Fibroblast of gingiva (primary cell): ENCODE measurements around the gene PIGT.

Experiments used
- DNase-seq: peaks from one replicate; pipeline ENCODE4 v3.0.0-alpha.2; 2011; ENCODE audit warnings: low read depth

Gene PIGT

DNA sequence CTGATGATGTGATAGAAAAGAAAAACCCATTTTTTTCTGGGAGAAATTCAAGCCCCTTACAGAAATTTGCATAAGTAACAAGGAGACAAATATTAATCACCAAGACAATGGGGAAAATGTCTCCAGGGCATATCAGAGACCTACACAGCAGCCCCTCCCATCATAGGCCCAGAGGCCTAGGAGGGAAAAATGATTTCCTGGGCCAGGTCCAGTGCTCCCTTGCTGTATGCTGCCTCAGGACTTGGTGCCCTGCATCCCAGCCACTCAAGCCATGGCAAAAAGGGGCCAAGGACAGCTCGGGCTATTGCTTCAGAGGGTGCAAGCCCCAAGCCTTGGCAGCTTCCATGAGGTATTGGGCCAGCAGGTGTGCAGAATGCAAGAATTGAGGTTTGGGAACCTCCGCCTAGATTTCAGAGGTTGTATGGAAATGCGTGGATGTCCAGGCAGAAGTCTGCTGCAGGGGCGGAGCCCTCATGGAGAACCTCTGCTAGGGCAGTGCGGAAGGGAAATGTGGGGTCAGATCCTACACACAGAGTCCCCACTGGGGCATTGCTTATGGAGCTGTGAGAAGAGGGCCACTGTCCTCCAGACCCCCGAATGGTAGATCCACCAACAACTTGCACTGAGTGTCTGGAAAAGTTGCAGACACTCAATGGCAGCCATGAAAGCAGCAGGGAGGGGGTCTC lies 15.5 kb upstream of the PIGT start:
- DNase-seq: no peak

DNA sequence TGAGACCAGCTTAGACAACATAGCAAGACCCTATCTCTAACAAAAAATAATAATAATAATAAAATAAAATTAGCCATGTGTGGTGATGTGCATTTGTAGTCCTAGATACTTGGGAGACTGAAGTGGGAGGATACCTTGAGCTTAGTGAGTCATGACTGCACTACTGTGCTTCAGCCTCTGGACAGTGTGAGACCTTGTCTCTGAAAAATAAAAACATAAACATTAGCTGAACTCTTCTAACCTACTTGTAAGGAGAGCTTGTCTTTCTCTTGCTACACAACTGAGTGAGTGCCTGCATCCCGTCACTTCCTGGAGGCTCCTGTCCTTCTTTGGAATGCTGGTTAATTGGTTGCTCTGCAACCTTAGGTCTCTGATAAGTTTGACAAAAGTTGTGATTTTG lies 13.0 kb upstream of the PIGT start:
- DNase-seq: no peak

DNA sequence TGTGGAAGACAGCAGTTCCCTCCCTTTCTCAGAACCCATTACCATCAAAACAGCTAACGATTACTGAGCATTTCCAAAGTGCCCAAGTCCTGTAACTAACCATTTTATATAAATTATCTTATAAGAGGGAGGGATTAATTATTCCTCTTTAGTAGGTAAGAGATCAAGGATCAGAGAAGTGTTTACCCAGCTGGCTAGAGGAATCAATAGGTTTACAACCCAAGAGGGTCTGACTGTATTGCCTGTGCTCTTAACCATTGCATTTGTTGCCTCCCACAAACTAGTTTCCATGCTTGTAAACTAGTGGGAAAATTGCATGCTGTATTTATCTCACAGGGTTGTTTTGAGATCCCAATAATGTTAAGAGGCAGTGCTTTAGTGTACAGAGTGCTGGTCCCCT lies 11.5 kb upstream of the PIGT start:
- no peak for DNase-seq

DNA sequence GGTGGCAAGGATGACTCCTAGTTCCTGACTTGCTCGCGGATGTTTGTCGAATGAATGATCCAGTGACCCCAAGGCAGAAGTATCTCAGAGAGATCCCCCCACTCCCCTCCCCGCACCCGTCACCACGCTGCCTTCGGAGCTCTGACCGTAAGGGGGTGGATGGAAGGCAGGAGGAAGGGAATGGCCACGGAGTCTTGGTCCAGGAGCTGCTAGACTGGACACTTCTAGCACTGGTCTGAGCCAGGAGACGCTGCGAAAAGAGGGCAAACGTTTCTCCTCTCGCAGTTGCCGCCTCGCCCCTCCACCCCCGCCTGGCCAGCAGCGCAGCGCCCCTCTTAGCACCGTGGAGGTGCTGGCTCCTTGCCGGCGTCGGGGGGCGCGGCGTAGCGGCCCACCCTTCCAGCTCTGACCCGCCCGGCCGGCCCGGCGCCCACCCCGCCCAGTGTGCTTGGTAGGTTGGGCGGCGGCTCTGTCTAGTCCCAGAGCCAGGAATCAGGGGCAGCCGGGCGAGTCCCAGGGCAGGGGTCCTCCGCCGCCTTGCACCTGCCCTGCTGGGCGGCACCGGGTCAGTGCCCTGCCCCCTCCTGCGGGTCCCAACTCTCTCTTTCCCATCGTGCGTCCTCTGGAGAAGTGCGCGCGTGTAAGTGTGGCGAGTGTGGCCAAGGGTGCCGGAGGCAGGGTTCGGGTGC lies 10.2 kb upstream of the PIGT start:
- no peak for DNase-seq

DNA sequence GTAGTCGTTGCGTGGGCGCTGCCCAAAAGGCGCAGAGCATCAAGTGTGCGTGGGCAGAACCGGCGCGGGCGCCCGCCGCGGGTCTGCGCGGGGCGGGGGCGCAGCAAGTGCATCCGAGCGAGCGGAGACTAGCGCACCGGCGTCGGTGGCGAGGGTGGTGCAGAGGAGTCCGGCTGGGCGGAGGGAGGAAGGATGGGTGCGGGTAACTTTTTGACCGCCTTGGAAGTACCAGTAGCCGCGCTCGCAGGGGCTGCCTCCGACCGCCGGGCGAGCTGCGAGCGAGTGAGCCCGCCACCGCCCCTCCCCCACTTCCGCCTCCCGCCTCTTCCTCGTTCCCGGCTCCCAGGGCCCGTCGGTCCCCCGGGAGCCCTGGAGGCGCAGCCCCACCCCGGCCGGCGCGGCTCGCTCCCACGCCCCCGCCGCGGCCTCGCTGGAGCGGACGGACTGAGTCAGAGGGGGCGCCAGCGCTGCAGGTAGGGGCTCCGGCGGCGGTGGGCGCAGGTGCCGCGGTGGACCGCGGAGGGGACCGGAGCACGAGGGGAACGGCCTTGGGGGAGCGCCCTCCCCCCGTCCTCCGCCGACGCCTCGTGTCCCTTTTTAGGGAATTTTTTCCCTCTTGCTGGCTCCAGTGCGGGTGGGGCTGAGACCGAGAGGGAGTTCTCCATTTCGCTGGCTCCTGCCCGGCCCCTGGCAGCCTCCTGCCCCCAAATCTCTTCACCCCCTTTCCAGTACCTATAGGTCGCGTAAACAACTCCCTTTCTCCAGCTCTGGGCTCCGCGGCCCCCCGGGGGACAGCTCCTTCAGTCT lies 9.5 kb upstream of the PIGT start:
- DNase-seq: peak; percentile 27

GRCh38 chr20:45407067-45407745 lies 8.7 kb upstream of the PIGT start:
- peak; percentile 25 for DNase-seq

GRCh38 chr20:45407783-45408645 lies 7.9 kb upstream of the PIGT start, which contains the start of gene DBNDD2:
TSS of gene DBNDD2 (plus strand) at chr20:45408289. CDS start at chr20:45408468, 179 bp downstream.
- no peak for DNase-seq

- DNase-seq: no peak
Measured at GRCh38 chr20:45408646-45409213, 7.2 kb upstream of the PIGT start.

DNA sequence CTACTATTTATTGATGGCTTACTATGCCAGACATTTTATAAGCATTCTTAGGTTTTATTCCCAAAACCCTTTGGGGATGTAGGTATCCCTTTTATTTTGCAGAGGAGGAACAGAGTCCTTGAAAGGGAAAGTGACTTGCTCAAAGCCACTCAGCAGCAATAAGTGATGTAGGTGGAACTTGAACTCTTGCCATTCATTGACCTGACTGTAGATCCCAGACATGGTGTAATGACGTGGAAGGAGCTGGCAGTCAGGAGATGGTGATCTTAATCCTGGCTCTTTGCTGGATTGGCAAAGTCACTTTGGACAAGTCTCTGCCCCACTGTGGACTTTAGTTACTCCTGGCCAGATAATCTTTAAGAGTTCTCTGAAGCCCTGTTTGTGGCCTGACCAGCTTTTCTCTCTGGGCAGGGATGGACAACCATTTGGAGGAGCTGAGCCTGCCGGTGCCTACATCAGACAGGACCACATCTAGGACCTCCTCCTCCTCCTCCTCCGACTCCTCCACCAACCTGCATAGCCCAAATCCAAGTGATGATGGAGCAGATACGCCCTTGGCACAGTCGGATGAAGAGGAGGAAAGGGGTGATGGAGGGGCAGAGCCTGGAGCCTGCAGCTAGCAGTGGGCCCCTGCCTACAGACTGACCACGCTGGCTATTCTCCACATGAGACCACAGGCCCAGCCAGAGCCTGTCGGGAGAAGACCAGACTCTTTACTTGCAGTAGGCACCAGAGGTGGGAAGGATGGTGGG lies 6.2 kb upstream of the PIGT start:
- no peak for DNase-seq

DNA sequence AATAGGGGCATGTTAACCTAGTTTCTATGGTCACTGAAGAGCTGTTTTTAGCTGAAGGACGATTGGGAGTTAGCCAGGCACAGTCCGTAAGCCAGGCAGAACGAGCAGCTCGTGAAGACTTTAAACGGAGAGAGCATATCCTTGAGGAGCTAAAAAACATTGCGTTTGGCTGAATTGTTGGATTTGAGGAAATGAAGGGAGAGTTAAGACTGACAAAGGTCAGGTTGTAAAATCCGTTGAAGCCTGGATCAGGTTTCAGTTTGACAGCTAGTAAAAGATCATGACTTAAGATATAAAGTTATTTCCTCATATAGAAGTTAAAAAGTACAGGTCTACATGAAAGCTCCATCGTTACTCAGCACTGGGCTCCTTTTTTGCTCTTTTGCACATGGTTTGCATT lies 5.1 kb upstream of the PIGT start:
- no peak for DNase-seq

DNA sequence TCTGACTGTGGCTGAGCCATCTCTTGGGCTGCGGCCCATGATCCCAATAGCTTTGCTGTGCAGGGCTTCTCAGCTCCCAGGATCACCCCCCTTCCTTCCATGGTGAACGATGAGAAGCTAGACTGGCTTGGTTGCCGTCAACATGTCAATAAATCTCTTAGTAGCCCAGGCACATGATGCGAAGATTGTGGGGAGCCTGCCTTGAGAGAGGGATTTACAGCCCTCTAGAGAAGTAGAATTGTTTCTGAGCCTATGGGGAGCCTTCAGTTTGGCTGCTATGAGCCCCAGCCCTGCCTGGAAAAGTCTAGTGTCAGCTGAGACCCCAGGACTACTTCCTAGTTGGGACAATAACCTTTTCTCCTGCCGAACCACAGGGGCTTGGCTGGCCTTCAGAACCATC lies 3.3 kb upstream of the PIGT start:
- DNase-seq: no peak

- DNase-seq: no peak
Measured at GRCh38 chr20:45413479-45413878, 2.5 kb upstream of the PIGT start.

DNA sequence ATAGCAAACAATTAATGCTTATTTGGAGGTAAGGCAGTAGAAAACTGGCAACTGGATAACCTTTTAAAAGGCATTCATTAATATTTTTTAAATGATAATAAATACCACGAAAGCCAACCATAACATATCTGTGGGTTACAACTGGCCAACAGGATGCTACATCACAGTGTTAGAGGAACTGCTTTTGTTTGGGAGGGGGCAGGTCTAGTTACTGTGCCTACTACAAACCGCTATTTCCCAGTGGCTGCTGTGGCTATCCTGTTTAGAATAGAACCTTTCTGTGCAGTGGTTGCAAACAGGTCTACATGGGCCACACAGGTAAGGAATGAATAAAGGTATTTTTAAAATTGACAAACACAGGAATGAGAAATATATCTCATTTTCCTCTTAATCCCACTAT lies 976 bp downstream of the PIGT start:
- no peak for DNase-seq

DNA sequence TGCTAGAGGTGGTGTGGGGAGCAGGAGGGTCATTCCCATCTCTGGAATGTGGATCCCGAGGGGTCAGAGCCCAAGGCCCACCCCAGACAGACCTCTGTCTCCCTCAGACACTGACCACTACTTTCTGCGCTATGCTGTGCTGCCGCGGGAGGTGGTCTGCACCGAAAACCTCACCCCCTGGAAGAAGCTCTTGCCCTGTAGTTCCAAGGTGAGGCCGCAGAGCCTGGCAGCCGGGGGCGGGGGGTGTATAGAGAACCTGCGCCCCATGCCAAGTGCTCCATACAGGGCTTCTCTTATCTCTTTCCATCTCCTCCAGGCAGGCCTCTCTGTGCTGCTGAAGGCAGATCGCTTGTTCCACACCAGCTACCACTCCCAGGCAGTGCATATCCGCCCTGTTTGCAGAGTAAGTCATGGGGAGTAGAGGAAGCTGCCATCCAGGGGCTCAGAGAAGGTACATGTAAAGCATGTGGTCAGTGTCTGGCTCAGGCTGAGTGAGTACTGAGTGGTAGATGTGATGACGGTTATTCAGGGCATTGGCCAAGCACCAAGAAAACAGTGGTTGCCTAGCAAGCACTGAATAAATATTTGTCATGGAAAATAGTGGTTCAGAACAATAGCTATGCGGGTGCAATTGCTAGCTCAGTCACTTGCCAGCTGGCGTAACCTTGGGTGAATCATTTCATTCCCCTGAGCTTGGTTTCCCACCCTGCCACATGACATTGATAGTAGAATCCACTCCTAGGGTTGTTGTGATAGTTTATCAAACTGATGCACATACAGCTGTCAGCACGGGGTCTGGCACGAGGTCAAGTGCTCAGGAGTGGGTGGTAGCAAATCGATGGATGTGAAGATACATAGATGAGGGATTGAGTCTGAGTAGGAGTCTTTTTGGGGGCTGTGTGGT lies 3.5 kb downstream of the PIGT start:
- DNase-seq: peak; percentile 98

DNA sequence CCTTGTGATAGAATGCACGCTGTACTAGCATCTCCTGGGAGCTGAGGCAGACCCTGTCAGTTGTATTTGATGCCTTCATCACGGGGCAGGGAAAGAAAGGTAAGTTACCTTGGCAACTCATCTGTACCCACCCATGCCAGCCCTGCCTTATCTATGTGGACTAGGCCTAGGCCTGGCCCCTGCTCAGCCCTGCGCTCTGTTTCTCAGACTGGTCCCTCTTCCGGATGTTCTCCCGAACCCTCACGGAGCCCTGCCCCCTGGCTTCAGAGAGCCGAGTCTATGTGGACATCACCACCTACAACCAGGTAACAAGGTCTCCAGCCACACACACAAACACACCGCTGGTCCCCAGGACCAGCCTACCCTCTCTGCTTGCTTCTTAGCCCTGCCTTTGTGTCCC lies 4.2 kb downstream of the PIGT start:
- no peak for DNase-seq

DNA sequence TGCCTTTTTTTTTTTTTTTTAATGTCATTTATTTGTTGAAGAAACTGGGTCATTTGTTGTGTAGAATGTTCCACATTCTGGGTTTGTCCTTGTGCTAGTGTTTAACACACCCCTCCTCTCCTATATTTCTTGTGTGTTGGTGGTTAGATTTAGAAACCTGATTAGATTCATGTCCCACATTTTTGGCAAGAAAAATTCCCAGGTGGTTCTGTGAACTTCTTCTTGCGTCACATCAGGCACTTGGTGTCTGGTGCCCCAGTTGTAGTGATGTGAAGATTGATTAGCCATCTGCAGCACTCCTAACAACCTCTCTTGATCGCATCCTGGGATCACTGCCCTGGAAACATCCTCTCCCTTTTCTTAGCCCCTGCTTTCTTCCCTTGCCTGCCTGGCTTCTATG lies 7.8 kb downstream of the PIGT start:
- DNase-seq: no peak

DNA sequence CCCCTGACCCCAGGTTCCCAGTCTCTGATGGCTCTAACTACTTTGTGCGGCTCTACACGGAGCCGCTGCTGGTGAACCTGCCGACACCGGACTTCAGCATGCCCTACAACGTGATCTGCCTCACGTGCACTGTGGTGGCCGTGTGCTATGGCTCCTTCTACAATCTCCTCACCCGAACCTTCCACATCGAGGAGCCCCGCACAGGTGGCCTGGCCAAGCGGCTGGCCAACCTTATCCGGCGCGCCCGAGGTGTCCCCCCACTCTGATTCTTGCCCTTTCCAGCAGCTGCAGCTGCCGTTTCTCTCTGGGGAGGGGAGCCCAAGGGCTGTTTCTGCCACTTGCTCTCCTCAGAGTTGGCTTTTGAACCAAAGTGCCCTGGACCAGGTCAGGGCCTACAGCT lies 9.6 kb downstream of the PIGT start:
- DNase-seq: no peak

GRCh38 chr20:45426320-45427016 lies 10.5 kb downstream of the PIGT start:
- no peak for DNase-seq
